Measurements from ENCODE around the gene BAIAP3.

DNA sequence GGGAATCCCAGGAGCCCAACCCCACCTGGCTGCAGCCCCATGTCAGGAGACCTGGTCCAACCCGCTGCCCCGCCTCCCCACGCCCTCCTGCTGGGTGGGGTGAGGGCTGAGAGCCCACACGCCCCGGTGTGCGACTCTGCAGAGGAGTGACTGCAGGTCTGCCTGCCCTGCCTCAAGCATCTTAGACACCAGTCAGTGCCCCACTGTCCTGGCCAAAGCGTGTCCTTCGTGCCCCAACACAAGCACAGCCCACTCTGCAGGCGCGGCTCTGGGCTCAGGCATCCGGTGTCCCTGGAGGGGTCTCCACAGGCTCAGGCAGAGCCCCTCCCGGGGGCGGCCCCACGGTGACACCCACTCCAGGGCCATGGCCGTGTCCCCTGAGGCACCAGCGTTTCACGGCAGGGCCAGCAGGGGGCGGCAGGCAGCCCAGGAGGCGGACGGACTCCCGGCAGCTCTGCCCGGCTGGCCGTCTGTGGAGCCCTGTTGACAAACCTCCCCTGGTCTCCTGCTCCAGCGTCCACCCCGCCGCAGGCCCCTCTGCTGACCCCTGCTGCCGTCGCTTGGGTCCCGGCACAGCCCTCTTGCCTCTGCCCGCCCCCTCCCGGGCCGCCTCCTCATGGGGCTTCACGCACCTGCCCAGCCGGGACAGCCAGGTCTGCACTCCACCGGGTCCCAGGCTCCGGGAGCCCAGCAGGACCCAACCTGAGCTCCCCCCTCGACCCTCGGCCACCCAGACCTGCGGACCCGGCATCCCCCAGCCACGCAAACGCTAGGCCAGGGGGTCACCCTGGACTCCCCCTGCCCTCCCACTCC, 32.6 kb upstream of the BAIAP3 start:
- no peak for TF ChIP-seq POLR2AphosphoS5 (IDR thresholded peaks at IDR 0.05; ENCODE audit: borderline replicate concordance, low read depth, low read length)
- TF ChIP-seq EZH2 (IDR thresholded peaks at IDR 0.05): no peak

Data from SK-N-MC (cell line).